Astrocyte of the cerebellum (primary cell): Measurements from ENCODE around the gene CAMK1.

Experiments
- DNase-seq: peaks from one replicate; pipeline ENCODE4 v3.0.0-alpha.2; 2011; ENCODE audit warnings: low read depth
- H3K4me3 ChIP-seq: 2 replicates; pipeline ENCODE4 v1.5.1; 2011; ENCODE audit warnings: mild to moderate bottlenecking, low read depth, low read length, moderate library complexity
- CTCF ChIP-seq: IDR thresholded peaks from 2 replicates; pipeline ENCODE4 v1.5.1; 2012; ENCODE audit warnings: low read length, low read depth, moderate library complexity, mild to moderate bottlenecking; ENCODE audit errors: missing control alignments
- in situ Hi-C: cut with HindIII; loops from 2 replicates; pipeline ENCODE4 v1.10.0; 2017; ENCODE audit warnings: low sequenced_read_pairs

Gene CAMK1

GRCh38 chr3:9794400-9794799, 24.7 kb upstream of the CAMK1 start:
- TF ChIP-seq CTCF: no peak
- H3K4me3 ChIP-seq: no peak overlapping the region
- no peak for DNase-seq
- in situ Hi-C loops: no loop called here

GRCh38 chr3:9793161-9793781, 23.5 kb upstream of the CAMK1 start:
- in situ Hi-C loops: no loop called here
- no peak for TF ChIP-seq CTCF
- no peak for DNase-seq

GRCh38 chr3:9792405-9793160, 22.8 kb upstream of the CAMK1 start, which contains the start of the genes ARPC4 and TADA3:
Gene ARPC4, plus strand, starts transcription at chr3:9793082. Its CDS starts 40 bp downstream, at chr3:9793122.
Gene TADA3, minus strand, starts transcription at chr3:9792473. Its CDS starts 1,007 bp downstream, at chr3:9791466.
- peak; percentile 92 for DNase-seq
- in situ Hi-C loops: no loop called here
- H3K4me3 ChIP-seq: peak within 1 kb of the TSS; percentile 97
- TF ChIP-seq CTCF: no peak

More at GRCh38 chr3:9793161-9793781, 23.5 kb upstream of the CAMK1 start:
- H3K4me3 ChIP-seq: peak overlapping the region; percentile 97

DNA sequence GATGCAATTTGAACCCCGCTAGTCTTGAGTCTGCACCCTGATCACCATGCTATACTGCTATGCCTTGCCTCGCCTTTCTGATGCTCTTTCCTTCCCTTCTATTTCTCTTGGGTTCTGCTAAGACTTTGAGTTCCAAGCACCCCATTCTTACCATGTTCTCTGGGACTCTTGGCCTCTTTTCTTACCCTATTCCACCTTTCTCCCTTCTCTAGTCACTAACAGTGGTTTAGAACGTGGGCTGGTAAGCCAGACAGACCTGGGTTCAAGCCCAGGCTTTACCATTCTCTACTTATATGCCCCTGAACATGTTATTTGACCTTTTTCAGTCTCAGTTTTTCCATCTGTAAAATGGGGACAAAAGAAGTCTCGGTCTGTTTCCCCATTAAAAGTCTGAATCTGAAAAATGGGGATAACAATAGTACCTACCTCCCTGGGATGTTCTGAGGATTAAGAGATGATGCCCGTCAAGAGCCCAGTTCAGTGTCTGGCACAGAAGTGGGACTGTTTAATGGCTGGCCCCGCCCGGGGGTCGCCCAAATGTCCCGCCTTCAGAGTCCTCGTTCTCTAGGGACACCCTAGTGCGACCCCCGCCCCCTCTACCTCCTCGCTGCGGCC, 22.1 kb upstream of the CAMK1 start:
- TF ChIP-seq CTCF: no peak
- peak overlapping the region; percentile 97 for H3K4me3 ChIP-seq
- no peak for DNase-seq
- in situ Hi-C loops: no loop called here

DNA sequence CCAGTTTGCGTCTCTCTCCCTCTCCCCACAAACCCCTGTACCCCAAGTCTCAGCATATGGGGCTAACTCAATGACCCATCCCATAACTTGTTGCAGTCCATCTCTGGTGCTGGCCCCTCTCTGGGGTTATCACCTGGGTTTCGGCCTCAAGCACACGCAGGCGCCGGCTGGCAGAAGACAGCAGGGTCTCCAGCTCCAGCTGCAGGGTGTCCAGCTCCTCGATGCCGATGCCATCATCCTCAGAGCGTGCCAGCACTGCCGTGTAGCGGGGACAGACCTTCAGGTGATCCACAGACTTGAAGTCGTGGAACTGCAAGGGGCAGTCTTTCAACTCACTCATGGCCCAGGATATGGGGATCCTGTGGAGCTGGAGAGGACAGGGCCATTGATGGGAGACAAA, 21.4 kb upstream of the CAMK1 start:
- TF ChIP-seq CTCF: no peak
- peak overlapping the region; percentile 97 for H3K4me3 ChIP-seq
- DNase-seq: no peak
- in situ Hi-C loops: no loop called here

DNA sequence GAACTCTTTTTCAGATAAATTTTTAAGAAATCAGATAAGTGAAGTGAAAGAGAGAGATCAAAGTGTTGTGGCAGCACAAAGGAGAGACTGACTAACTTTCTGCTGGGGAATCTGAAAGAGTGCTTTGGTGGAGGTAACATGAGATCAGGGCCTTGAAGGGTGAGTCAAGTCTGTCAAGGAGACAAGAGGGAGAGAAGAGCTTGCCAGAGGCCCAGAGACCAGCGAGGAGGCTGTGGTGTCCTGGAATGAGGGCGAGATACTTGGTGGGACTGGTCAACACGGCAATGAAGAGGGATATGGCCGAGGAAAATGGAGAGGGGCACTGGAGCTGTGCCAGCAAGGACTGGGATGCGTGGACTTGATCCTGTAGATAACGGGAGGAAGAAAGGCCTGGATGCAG, 18.0 kb upstream of the CAMK1 start:
- TF ChIP-seq CTCF: no peak
- H3K4me3 ChIP-seq: no peak overlapping the region
- in situ Hi-C loops: no loop called here
- no peak for DNase-seq
